Uterus (tissue), 2 donors: Measurements from ENCODE around the gene DEDD2.

ENCODE experiments used
- CTCF ChIP-seq, 4 experiments: fragments of 200-600 bp in 2 of 4; fragments of 450-650 bp in 2 of 4; sonication (generic) in 2 of 4; IDR thresholded peaks; one replicate each; pipeline ENCODE4 v1.5.1; 2016 to 2019; ENCODE audit warnings: antibody characterized with exemption in 4 of 4, mild to moderate bottlenecking in 2 of 4, moderate library complexity in 1 of 4
- POLR2A ChIP-seq, 2 donors: fragments of 450-650 bp; IDR thresholded peaks; one replicate each; pipeline ENCODE4 v1.6.1; 2016; ENCODE audit warnings: antibody characterized with exemption in 2 of 2, mild to moderate bottlenecking in 1 of 2, moderate library complexity in 1 of 2

GRCh38 chr19:42232435-42232834, 15.0 kb upstream of the DEDD2 start:
- TF ChIP-seq CTCF (IDR thresholded peaks at IDR 0.05) = no peak
- no peak for TF ChIP-seq POLR2A (IDR thresholded peaks at IDR 0.05)
